AG04450 (cell line): ENCODE data around the gene SNCB. TPM values are rescaled to one million over a fixed set of nuclear protein-coding genes. Genes with fewer than 3 reads are reported as not detected.

Experiments used
- CTCF ChIA-PET: fragments of 300-600, 350-600 bp; formaldehyde crosslinking; extraction: SDS; loops from one replicate; lab custom pipeline; 2022; ENCODE audit warnings: antibody characterized with exemption, inconsistent platforms; lab: Charles Lee
- POLR2A ChIA-PET: fragments of 350-600 bp; formaldehyde crosslinking; extraction: SDS; loops from one replicate; lab custom pipeline; 2021; ENCODE audit warnings: antibody characterized with exemption, inconsistent platforms; lab: Yijun Ruan, JAX
- DNase-seq: peaks from one replicate; pipeline ENCODE4 v3.0.0-alpha.2; 2011; ENCODE audit warnings: low read depth, low spot score
- H3K27ac ChIP-seq: one replicate; pipeline ENCODE4 v1.5.1; 2012; ENCODE audit warnings: low read depth, low read length, control low read depth
- H3K27me3 ChIP-seq: one replicate; pipeline ENCODE4 v1.6.0; 2012; ENCODE audit warnings: low read length; ENCODE audit not compliant: control insufficient read depth, insufficient read depth
- H3K4me3 ChIP-seq: 2 replicates; pipeline ENCODE4 v1.5.1; 2011; ENCODE audit warnings: mild to moderate bottlenecking, low read depth, low read length, control low read depth
- H3K9me3 ChIP-seq: 2 replicates; pipeline ENCODE4 v1.5.1; 2012; ENCODE audit warnings: low read length; ENCODE audit not compliant: control insufficient read depth, insufficient read depth
- polyA plus RNA-seq: library from polyadenylated mRNA; depleted of rRNA; stranded (reverse); fragments of >200 nt; gene quantifications from 2 replicates; pipeline ENCODE4 v1.2.3, GENCODE V29; 2011
- TF ChIP-seq, protein P1 (sequence below): IDR thresholded peaks from 2 replicates; pipeline ENCODE4 v1.5.1; 2011; ENCODE audit warnings: low read depth, low read length, control low read depth, inconsistent platforms

SNCB gene
- polyA plus RNA-seq, 1 experiment = 0.17 TPM

DNA sequence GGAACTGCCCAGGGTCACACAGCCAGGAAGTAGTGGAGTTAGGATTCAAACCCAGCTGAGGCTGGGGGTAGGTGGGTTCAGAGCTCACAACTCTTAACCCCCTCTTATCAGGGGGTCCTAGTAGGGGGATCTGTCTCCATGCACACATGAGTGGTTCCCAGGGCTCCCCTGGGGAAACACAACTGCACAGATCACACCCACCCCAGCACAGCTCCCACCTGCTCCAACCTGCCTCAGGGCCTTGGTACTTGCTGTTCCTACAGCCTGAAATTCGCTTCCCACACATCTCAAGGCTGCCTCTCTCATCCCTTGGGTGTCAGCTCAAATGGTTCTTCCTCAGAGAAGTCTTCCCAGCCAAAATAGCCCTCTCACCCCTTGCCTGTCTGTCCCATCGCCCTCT is 4.8 kb downstream of the SNCB start:
- DNase-seq = no peak
- Histone ChIP-seq H3K9me3 (no peaks in the 10 kb centered on the region; the same call in 1 of the 2 replicates), H3K4me3 (no peak overlapping the region), H3K27ac (no peak overlapping the region), H3K27me3 (peaks cover 58% of the 10 kb centered on the region)
- ChIA-PET POLR2A (no interaction called here), CTCF (no interaction called here)
- TF ChIP-seq, protein P1, sequence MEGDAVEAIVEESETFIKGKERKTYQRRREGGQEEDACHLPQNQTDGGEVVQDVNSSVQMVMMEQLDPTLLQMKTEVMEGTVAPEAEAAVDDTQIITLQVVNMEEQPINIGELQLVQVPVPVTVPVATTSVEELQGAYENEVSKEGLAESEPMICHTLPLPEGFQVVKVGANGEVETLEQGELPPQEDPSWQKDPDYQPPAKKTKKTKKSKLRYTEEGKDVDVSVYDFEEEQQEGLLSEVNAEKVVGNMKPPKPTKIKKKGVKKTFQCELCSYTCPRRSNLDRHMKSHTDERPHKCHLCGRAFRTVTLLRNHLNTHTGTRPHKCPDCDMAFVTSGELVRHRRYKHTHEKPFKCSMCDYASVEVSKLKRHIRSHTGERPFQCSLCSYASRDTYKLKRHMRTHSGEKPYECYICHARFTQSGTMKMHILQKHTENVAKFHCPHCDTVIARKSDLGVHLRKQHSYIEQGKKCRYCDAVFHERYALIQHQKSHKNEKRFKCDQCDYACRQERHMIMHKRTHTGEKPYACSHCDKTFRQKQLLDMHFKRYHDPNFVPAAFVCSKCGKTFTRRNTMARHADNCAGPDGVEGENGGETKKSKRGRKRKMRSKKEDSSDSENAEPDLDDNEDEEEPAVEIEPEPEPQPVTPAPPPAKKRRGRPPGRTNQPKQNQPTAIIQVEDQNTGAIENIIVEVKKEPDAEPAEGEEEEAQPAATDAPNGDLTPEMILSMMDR = no peak

DNA sequence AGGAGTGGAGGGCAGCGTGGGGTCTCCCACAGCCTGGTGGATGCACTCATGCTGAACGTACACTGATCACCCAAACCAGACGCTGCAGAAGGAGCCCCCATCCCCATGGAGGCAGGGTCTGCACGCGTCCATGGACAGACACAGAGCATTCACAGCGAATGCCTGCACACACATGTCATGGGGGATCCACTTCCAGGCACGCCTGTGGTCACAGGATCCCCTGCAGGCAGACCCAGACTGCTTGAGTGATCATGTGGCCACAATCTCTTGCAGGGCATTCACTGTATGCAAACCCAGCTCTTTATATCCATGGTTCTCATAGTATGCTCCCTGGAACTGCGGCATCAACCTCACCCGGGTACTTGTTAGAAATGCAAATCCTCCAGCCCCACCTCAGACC is 5.4 kb downstream of the SNCB start:
- peaks cover 62% of the 10 kb centered on the region for H3K27me3 ChIP-seq
- ChIA-PET CTCF (no interaction called here), POLR2A (no interaction called here)
- no peak overlapping the region for H3K27ac ChIP-seq
- no peak overlapping the region for H3K4me3 ChIP-seq
- peaks cover 2% of the 10 kb centered on the region; the same call in 1 of the 2 replicates for H3K9me3 ChIP-seq
- TF ChIP-seq, protein P1 = no peak
- DNase-seq = no peak

DNA sequence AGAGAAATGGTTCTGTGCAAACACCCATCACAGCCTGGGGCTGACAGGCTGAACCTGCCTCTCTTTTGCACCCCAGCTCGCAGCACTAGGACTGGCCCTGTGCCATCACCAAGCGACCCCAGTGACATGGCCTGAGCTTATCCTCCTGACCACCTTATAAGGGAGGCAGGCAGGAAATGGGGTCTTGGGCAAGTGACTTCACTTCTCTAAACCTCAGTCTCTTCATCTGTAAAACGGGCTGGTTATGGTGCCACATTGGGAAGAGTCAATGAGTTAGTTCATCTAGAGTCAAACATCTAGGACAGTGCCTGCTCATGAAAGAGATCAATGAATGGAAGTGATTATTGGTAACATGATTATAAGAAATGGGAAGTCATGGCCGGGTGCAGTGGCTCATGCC is 6.2 kb downstream of the SNCB start:
- DNase-seq = no peak
- H3K4me3 ChIP-seq = no peak overlapping the region
- ChIA-PET CTCF (no interaction called here), POLR2A (no interaction called here)
- TF ChIP-seq, protein P1 = no peak
- peaks cover 60% of the 10 kb centered on the region for H3K27me3 ChIP-seq
- peaks cover 10% of the 10 kb centered on the region; the same call in 1 of the 2 replicates for H3K9me3 ChIP-seq
- H3K27ac ChIP-seq = no peak overlapping the region

DNA sequence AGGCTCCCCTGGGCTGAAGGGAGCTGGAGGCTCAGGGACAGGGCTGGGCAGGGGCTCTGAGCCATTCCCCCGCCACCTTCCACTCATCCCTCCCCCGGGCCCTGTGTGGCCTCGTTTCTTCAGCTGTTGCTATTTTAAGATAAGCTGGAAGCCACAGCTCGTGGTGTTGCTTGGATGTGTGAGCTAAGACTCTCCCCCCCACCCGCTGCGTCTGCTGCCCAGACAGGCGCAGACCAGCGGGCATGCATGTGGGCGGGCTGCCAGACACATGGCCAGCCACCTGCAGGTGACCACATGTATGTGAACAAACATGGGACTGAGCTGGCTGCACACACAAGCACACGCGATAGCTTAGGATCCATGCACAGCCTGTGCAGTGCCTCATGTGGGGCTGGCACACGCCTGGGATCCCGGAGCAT is 8.7 kb downstream of the SNCB start:
- no peak for DNase-seq
- ChIA-PET POLR2A (interaction anchor here (0.5 to 1.1 kb wide), 4 partner anchors 9 to 84 kb away, joined by 3 to 5 read pairs (median 4); partner anchors contain the start of genes EIF4E1B, RNF44 and SNCB), CTCF (interaction anchor here (1.7 to 3.1 kb wide), 4 partner anchors 23 to 48 kb away, joined by 5 to 20 read pairs (median 12); partner anchors contain the start of gene TSPAN17)
- Histone ChIP-seq H3K27me3 (peaks cover 49% of the 10 kb centered on the region), H3K4me3 (no peak overlapping the region), H3K27ac (no peak overlapping the region), H3K9me3 (peaks cover 10% of the 10 kb centered on the region; the same call in 1 of the 2 replicates)
- TF ChIP-seq, protein P1 = no peak

DNA sequence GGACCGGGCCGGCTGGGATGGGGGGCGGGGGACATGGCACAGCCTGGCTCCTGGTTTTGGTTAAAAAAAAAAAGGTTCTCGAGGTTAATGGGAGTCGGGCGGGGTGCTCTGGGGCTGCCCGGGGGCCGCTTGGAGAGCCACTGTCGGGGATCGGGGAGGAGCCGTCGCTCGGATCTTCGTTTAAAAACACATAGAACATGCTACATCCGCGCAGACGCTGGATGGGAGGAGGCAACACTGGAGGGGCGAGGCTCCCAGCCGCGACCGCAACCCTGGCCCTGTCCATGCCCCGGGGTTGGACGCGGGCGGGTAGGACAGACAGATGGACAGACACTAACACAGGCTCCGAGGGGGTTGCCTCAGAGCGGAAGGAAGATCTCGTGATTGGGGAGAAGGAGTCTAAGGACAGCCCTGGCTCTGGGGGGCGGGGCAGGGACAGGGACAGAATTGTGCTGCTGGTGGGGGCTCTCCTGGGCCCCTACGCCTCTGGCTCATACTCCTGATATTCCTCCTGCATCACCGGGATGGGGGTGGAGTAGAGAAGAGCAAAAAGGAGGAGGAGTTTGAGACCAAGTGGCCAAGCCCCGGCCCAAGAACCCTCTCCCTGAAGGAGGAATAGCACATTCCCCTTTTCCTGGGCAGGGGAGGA is 9.9 kb downstream of the SNCB start:
- DNase-seq = no peak
- Histone ChIP-seq H3K27ac (no peak overlapping the region), H3K9me3 (peaks cover 10% of the 10 kb centered on the region; the same call in 1 of the 2 replicates), H3K4me3 (peak overlapping the region; percentile 25; the same call in 1 of the 2 replicates), H3K27me3 (peaks cover 40% of the 10 kb centered on the region)
- ChIA-PET POLR2A (no interaction called here), CTCF (interaction anchor here (0.6 to 3.1 kb wide), 4 partner anchors 47 to 556 kb away, joined by 3 to 20 read pairs (median 3); no protein-coding TSS in a partner anchor)
- TF ChIP-seq, protein P1 = no peak
